Gastrocnemius medialis (tissue), 4 donors: ENCODE measurements around the gene CACNA1H.

Source experiments
- POLR2A ChIP-seq, 2 donors: fragments of 450-650 bp; IDR thresholded peaks; one replicate each; pipeline ENCODE4 v1.6.1; 2017; ENCODE audit warnings: antibody characterized with exemption in 2 of 2, mild to moderate bottlenecking in 2 of 2, moderate library complexity in 2 of 2
- TF ChIP-seq, protein P1 (sequence below), 5 experiments: fragments of 450-650 bp in 3 of 5; fragments of 200-600 bp in 2 of 5; sonication (generic) in 2 of 5; IDR thresholded peaks in 4 of 5; conservative IDR thresholded peaks in 1 of 5; 1 replicate in 4 of 5; 2 replicates in 1 of 5; pipeline ENCODE4 v1.5.1; 2016 to 2019; ENCODE audit warnings: antibody characterized with exemption in 5 of 5, mild to moderate bottlenecking in 3 of 5, moderate library complexity in 3 of 5

GRCh38 chr16:1176280-1176897, 23.5 kb downstream of the CACNA1H start:
- no peak for TF ChIP-seq POLR2A (IDR thresholded peaks at IDR 0.05)
- TF ChIP-seq, protein P1, sequence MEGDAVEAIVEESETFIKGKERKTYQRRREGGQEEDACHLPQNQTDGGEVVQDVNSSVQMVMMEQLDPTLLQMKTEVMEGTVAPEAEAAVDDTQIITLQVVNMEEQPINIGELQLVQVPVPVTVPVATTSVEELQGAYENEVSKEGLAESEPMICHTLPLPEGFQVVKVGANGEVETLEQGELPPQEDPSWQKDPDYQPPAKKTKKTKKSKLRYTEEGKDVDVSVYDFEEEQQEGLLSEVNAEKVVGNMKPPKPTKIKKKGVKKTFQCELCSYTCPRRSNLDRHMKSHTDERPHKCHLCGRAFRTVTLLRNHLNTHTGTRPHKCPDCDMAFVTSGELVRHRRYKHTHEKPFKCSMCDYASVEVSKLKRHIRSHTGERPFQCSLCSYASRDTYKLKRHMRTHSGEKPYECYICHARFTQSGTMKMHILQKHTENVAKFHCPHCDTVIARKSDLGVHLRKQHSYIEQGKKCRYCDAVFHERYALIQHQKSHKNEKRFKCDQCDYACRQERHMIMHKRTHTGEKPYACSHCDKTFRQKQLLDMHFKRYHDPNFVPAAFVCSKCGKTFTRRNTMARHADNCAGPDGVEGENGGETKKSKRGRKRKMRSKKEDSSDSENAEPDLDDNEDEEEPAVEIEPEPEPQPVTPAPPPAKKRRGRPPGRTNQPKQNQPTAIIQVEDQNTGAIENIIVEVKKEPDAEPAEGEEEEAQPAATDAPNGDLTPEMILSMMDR (IDR thresholded peaks at IDR 0.05 in 4 of 5, conservative IDR thresholded peaks at IDR 0.05 in 1 of 5), result no peak
